Trophoblast cell (in vitro differentiated cells and primary cell): ENCODE results near the gene ADGRB3.

Source experiments
- DNase-seq, 2 donors: peaks; one replicate each; pipeline ENCODE4 v3.0.0-alpha.2; 2016
- H2AFZ ChIP-seq: 2 replicates; pipeline ENCODE4 v1.6.1; 2013; ENCODE audit warnings: low read length, moderate library complexity, mild to moderate bottlenecking; ENCODE audit not compliant: insufficient read depth, poor library complexity
- H2AK5ac ChIP-seq: 2 replicates; pipeline ENCODE4 v1.6.1; 2013; ENCODE audit warnings: mild to moderate bottlenecking, low read length
- H2BK120ac ChIP-seq: 2 replicates; pipeline ENCODE4 v1.6.1; 2013; ENCODE audit warnings: low read length, mild to moderate bottlenecking, moderate library complexity; ENCODE audit not compliant: insufficient read depth, poor library complexity
- H2BK12ac ChIP-seq: 2 replicates; pipeline ENCODE4 v1.6.1; 2013; ENCODE audit warnings: mild to moderate bottlenecking, low read length, moderate library complexity
- H2BK5ac ChIP-seq: 2 replicates; pipeline ENCODE4 v1.6.1; 2013; ENCODE audit warnings: low read length, low read depth, moderate library complexity, mild to moderate bottlenecking; ENCODE audit not compliant: poor library complexity
- H3K14ac ChIP-seq: 2 replicates; pipeline ENCODE4 v1.6.1; 2013; ENCODE audit warnings: mild to moderate bottlenecking, low read length
- H3K18ac ChIP-seq: 2 replicates; pipeline ENCODE4 v1.6.1; 2013; ENCODE audit warnings: mild to moderate bottlenecking, low read length
- H3K23ac ChIP-seq: 2 replicates; pipeline ENCODE4 v1.6.1; 2013; ENCODE audit warnings: low read length
- H3K27ac ChIP-seq: 2 replicates; pipeline ENCODE4 v1.5.1; 2013; ENCODE audit warnings: low read depth, mild to moderate bottlenecking, inconsistent platforms, low read length, moderate library complexity
- H3K27me3 ChIP-seq: 2 replicates; pipeline ENCODE4 v1.6.1; 2013; ENCODE audit warnings: inconsistent platforms, mild to moderate bottlenecking, low read length, moderate library complexity; ENCODE audit not compliant: insufficient read depth
- H3K36me3 ChIP-seq, 2 experiments: 1 replicate in 1 of 2; 2 replicates in 1 of 2; pipeline ENCODE4 v1.6.1; 2013; ENCODE audit warnings: low read length in 2 of 2, mild to moderate bottlenecking in 2 of 2, moderate library complexity in 1 of 2; ENCODE audit not compliant: insufficient read depth in 2 of 2, control insufficient read depth in 1 of 2
- H3K4ac ChIP-seq: 2 replicates; pipeline ENCODE4 v1.6.1; 2013; ENCODE audit warnings: low read depth, mild to moderate bottlenecking, low read length, moderate library complexity
- H3K4me1 ChIP-seq, 2 experiments: 1 replicate in 1 of 2; 2 replicates in 1 of 2; pipeline ENCODE4 v1.6.1; 2013; ENCODE audit warnings: low read length in 2 of 2, mild to moderate bottlenecking in 2 of 2, moderate library complexity in 1 of 2; ENCODE audit not compliant: insufficient read depth in 2 of 2, control insufficient read depth in 1 of 2
- H3K4me2 ChIP-seq: 2 replicates; pipeline ENCODE4 v1.6.1; 2013; ENCODE audit warnings: inconsistent platforms, mild to moderate bottlenecking, low read length, moderate library complexity
- H3K4me3 ChIP-seq: 2 replicates; pipeline ENCODE4 v1.5.1; 2013; ENCODE audit warnings: mild to moderate bottlenecking, low read depth, low read length, inconsistent platforms
- H3K79me1 ChIP-seq: one replicate; pipeline ENCODE4 v1.6.1; 2013; ENCODE audit warnings: low read length
- H3K79me2 ChIP-seq: 2 replicates; pipeline ENCODE4 v1.6.1; 2013; ENCODE audit warnings: low read length, mild to moderate bottlenecking; ENCODE audit not compliant: control insufficient read depth, insufficient read depth, poor library complexity
- H3K9ac ChIP-seq: 2 replicates; pipeline ENCODE4 v1.6.1; 2013; ENCODE audit warnings: mild to moderate bottlenecking, low read length
- H3K9me3 ChIP-seq: 2 replicates; pipeline ENCODE4 v1.6.1; 2013; ENCODE audit warnings: low read depth, mild to moderate bottlenecking, control low read depth, inconsistent platforms, low read length; ENCODE audit not compliant: insufficient read depth
- H4K12ac ChIP-seq: 2 replicates; pipeline ENCODE4 v1.6.1; 2013; ENCODE audit warnings: low read depth, mild to moderate bottlenecking, low read length, moderate library complexity
- H4K8ac ChIP-seq: 2 replicates; pipeline ENCODE4 v1.6.1; 2013; ENCODE audit warnings: low read depth, mild to moderate bottlenecking, low read length, moderate library complexity
- H4K91ac ChIP-seq: one replicate; pipeline ENCODE4 v1.6.1; 2013; ENCODE audit warnings: low read depth, mild to moderate bottlenecking, low read length, moderate library complexity
- WGBS: extraction: QIAGEN DNeasy Blood & Tissue Kit; methylation state at CpG from one replicate; pipeline ENCODE4 v1.1.7; 2013; ENCODE audit warnings: missing lambda C conversion rate; ENCODE audit not compliant: insufficient read length, insufficient coverage; ENCODE audit errors: extremely low coverage; 5-methylcytosine and 5-hydroxymethylcytosine counted together

The ADGRB3 gene

DNA sequence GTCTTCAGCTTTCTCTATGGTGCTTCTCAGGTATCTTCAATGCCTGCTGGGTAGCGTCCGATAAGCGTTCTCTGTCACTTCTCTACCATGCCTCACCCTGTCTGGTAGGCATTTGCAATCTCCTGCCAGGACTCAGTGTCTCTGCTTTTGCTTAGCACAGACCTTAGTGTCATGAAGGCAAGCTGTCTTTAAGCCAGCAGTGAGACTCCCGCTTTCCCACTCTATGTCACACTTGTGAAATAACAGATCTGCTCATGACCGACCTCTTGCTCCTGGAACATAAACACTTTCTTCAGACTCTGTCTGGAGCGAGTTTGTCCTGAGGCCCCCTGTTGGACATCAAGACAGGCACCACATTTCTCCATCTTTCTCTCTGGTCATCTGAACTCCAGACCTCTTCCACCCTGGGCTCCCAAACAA lies 17.0 kb downstream of the ADGRB3 start:
- no peak overlapping the region for H3K18ac ChIP-seq
- WGBS, result no CpG with 5 or more reads among the region's 6 CpGs
- H4K8ac ChIP-seq, result no peak overlapping the region
- no peaks in the 10 kb centered on the region for H3K27me3 ChIP-seq
- H3K9me3 ChIP-seq, result no peaks in the 10 kb centered on the region
- H3K4me1 ChIP-seq, result no peaks in the 10 kb centered on the region
- no peaks in the 10 kb centered on the region for H3K79me2 ChIP-seq
- no peak overlapping the region for H3K23ac ChIP-seq
- no peak overlapping the region for H3K4ac ChIP-seq
- H3K14ac ChIP-seq, result no peak overlapping the region
- H2BK120ac ChIP-seq, result no peak overlapping the region
- H3K9ac ChIP-seq, result no peak overlapping the region
- no peak overlapping the region for H2AK5ac ChIP-seq
- no peak overlapping the region for H3K4me3 ChIP-seq
- H3K4me2 ChIP-seq, result no peak overlapping the region
- no peaks in the 10 kb centered on the region for H3K79me1 ChIP-seq
- H4K12ac ChIP-seq, result no peak overlapping the region
- no peaks in the 10 kb centered on the region for H3K36me3 ChIP-seq
- no peak overlapping the region for H3K27ac ChIP-seq
- H2BK5ac ChIP-seq, result no peak overlapping the region
- no peak for DNase-seq
- H2BK12ac ChIP-seq, result no peak overlapping the region
- no peak overlapping the region for H2AFZ ChIP-seq
- H4K91ac ChIP-seq, result no peak overlapping the region

DNA sequence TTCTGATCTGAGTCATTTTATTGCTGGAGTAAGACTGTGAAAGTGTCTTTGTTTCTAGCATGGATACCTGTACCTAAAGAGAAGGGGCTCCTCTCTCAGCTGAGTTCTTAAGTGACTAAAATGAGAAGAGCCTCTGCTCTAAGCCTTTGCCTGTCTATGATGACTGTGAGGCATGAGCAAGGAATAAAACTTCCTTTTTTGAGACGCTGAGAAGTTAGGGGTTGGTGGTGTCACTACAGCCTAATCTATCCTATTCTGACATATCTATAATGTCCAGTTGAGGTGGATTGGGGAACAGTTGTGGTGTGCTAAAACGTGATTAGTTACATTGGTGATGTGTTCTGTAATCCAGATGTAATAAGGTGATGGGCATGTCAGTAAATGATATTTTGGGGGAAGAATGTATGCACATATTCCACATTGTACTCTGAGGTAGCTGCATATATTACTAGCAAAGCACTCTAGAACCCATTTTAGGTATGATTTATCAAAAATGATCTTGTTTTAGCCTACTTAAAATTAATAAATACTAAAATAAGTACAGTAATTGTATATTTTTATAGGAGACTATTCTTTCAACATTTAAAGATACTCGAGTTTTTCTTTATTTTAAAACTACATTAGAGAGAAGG lies 18.1 kb downstream of the ADGRB3 start:
- Histone ChIP-seq H2AK5ac (no peak overlapping the region), H3K4ac (no peak overlapping the region), H3K23ac (no peak overlapping the region), H2AFZ (no peak overlapping the region), H3K27me3 (no peaks in the 10 kb centered on the region), H3K9ac (no peak overlapping the region), H4K12ac (no peak overlapping the region), H3K79me1 (no peaks in the 10 kb centered on the region), H2BK12ac (no peak overlapping the region), H3K9me3 (no peaks in the 10 kb centered on the region), H3K4me2 (no peak overlapping the region), H3K18ac (no peak overlapping the region), H3K4me3 (no peak overlapping the region), H3K4me1 (no peaks in the 10 kb centered on the region), H3K14ac (no peak overlapping the region), H3K79me2 (no peaks in the 10 kb centered on the region), H2BK5ac (no peak overlapping the region), H3K36me3 (no peaks in the 10 kb centered on the region), H3K27ac (no peak overlapping the region), H4K91ac (no peak overlapping the region), H2BK120ac (no peak overlapping the region), H4K8ac (no peak overlapping the region)
- WGBS, result no CpG with 5 or more reads among the region's 3 CpGs
- no peak for DNase-seq

- H2BK12ac ChIP-seq, result no peak overlapping the region
- no peak overlapping the region for H3K23ac ChIP-seq
- no peak overlapping the region for H2AK5ac ChIP-seq
- no peak overlapping the region for H3K4me3 ChIP-seq
- H2BK120ac ChIP-seq, result no peak overlapping the region
- no peaks in the 10 kb centered on the region for H3K9me3 ChIP-seq
- no peaks in the 10 kb centered on the region for H3K79me2 ChIP-seq
- WGBS, result no CpG with 5 or more reads among the region's 2 CpGs
- no peak overlapping the region for H3K4me2 ChIP-seq
- no peaks in the 10 kb centered on the region for H3K36me3 ChIP-seq
- no peak overlapping the region for H3K18ac ChIP-seq
- H3K4ac ChIP-seq, result no peak overlapping the region
- DNase-seq, result no peak
- H3K4me1 ChIP-seq, result no peaks in the 10 kb centered on the region
- no peak overlapping the region for H3K14ac ChIP-seq
- no peaks in the 10 kb centered on the region for H3K27me3 ChIP-seq
- H4K91ac ChIP-seq, result no peak overlapping the region
- H4K12ac ChIP-seq, result no peak overlapping the region
- no peak overlapping the region for H4K8ac ChIP-seq
- no peaks in the 10 kb centered on the region for H3K79me1 ChIP-seq
- no peak overlapping the region for H3K27ac ChIP-seq
- H2AFZ ChIP-seq, result no peak overlapping the region
- H2BK5ac ChIP-seq, result no peak overlapping the region
- H3K9ac ChIP-seq, result no peak overlapping the region
Measured at GRCh38 chr6:68653706-68654089, 18.6 kb downstream of the ADGRB3 start.

DNA sequence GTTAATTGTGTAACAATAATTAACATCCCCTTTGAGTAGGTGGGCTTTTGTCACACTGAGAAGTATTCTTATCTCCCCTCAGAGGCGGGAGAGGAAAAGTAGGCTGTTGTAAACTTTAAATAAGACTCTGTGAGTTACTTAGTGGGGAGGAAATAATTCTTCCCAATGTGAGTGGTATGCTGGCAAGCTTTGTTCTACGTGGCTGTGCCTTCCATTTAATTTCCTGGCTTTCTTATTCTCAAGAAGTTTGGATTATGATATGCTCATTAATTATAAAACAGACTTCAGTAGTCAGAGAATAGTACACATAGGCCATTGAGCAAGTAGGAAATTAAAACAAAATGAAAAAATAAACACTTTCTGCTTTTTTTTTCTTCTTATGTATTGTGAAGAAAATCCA lies 19.1 kb downstream of the ADGRB3 start:
- H3K4me3 ChIP-seq, result no peak overlapping the region
- H3K4ac ChIP-seq, result no peak overlapping the region
- no peaks in the 10 kb centered on the region for H3K79me1 ChIP-seq
- H2AK5ac ChIP-seq, result no peak overlapping the region
- H3K79me2 ChIP-seq, result no peaks in the 10 kb centered on the region
- no peak overlapping the region for H3K9ac ChIP-seq
- no peak for DNase-seq
- no CpG with 5 or more reads among the region's 2 CpGs for WGBS
- H3K27ac ChIP-seq, result no peak overlapping the region
- H3K27me3 ChIP-seq, result no peaks in the 10 kb centered on the region
- no peak overlapping the region for H3K23ac ChIP-seq
- H2BK120ac ChIP-seq, result no peak overlapping the region
- no peak overlapping the region for H4K12ac ChIP-seq
- H3K4me2 ChIP-seq, result no peak overlapping the region
- no peaks in the 10 kb centered on the region for H3K4me1 ChIP-seq
- H3K18ac ChIP-seq, result no peak overlapping the region
- no peak overlapping the region for H2AFZ ChIP-seq
- H3K14ac ChIP-seq, result no peak overlapping the region
- no peak overlapping the region for H2BK5ac ChIP-seq
- H2BK12ac ChIP-seq, result no peak overlapping the region
- H3K9me3 ChIP-seq, result no peaks in the 10 kb centered on the region
- no peaks in the 10 kb centered on the region for H3K36me3 ChIP-seq
- no peak overlapping the region for H4K8ac ChIP-seq
- no peak overlapping the region for H4K91ac ChIP-seq
